ENCODE measurements around the gene OXCT2. TPM values are rescaled to one million over a fixed set of nuclear protein-coding genes. Genes with fewer than 3 reads are reported as not detected.

Gene OXCT2
- total RNA-seq, 2 experiments from 2014 or later, result not detected

GRCh38 chr1:39795651-39796050 lies 24.5 kb upstream of the OXCT2 start:
- H3K27me3 ChIP-seq (ENCODE audit: control insufficient read depth in 1 of 2, insufficient read depth in 2 of 2, low read length in 2 of 2), result no peaks in the 10 kb centered on the region
- H3K4me1 ChIP-seq (ENCODE audit: insufficient read depth, low read length), result peaks cover 20% of the 10 kb centered on the region
- ChIA-PET POLR2A (no interaction called here), CTCF (no interaction called here)
- no peaks in the 10 kb centered on the region for H3K36me3 Mint-ChIP-seq (ENCODE audit: low read depth)
- no peak for TF ChIP-seq CTCF (IDR thresholded peaks at IDR 0.05)
- no peak overlapping the region for H3K4me3 Mint-ChIP-seq
- H3K27ac Mint-ChIP-seq, result no peak overlapping the region
- H3K27me3 Mint-ChIP-seq, result peaks cover 23% of the 10 kb centered on the region
- DNase-seq, result no peak
- ATAC-seq (ENCODE audit: poor library complexity), result no peak
- H3K9me3 ChIP-seq (ENCODE audit: control insufficient read depth in 1 of 2, insufficient read depth in 1 of 2, low read length in 2 of 2), result no peaks in the 10 kb centered on the region
- no peak overlapping the region for H3K4me3 ChIP-seq (ENCODE audit: low read length)
- no peak overlapping the region for H3K27ac ChIP-seq (ENCODE audit: low read depth in 1 of 2, low read length in 2 of 2)
- no peaks in the 10 kb centered on the region for H3K9me3 Mint-ChIP-seq
- no peaks in the 10 kb centered on the region for H3K36me3 ChIP-seq (ENCODE audit: insufficient read depth, low read length)
- intact Hi-C loops (cut with DNase I, micrococcal nuclease), result no loop called here
- H3K4me1 Mint-ChIP-seq (ENCODE audit: low read depth), result peaks cover 12% of the 10 kb centered on the region

- H3K27me3 Mint-ChIP-seq, result peaks cover 38% of the 10 kb centered on the region
- peaks cover 15% of the 10 kb centered on the region for H3K4me1 ChIP-seq (ENCODE audit: insufficient read depth, low read length)
- H3K36me3 Mint-ChIP-seq (ENCODE audit: low read depth), result no peaks in the 10 kb centered on the region
- ChIA-PET CTCF (no interaction called here), POLR2A (no interaction called here)
- ATAC-seq (ENCODE audit: poor library complexity) (no peak), DNase-seq (no peak)
- peaks cover 6% of the 10 kb centered on the region in 2 experiments for H3K27me3 ChIP-seq (ENCODE audit: control insufficient read depth in 1 of 2, insufficient read depth in 2 of 2, low read length in 2 of 2)
- no peak overlapping the region for H3K27ac Mint-ChIP-seq
- no peak overlapping the region for H3K4me3 Mint-ChIP-seq
- H3K27ac ChIP-seq (ENCODE audit: low read depth in 1 of 2, low read length in 2 of 2), result no peak overlapping the region
- TF ChIP-seq CTCF (IDR thresholded peaks at IDR 0.05), result no peak
- H3K9me3 Mint-ChIP-seq, result no peaks in the 10 kb centered on the region
- H3K4me1 Mint-ChIP-seq (ENCODE audit: low read depth), result peaks cover 5% of the 10 kb centered on the region
- H3K9me3 ChIP-seq (ENCODE audit: control insufficient read depth in 1 of 2, insufficient read depth in 1 of 2, low read length in 2 of 2), result no peaks in the 10 kb centered on the region
- intact Hi-C loops (cut with DNase I, micrococcal nuclease), result no loop called here
- H3K4me3 ChIP-seq (ENCODE audit: low read length), result no peak overlapping the region
- no peaks in the 10 kb centered on the region for H3K36me3 ChIP-seq (ENCODE audit: insufficient read depth, low read length)
These were observed 20.7 kb upstream of the OXCT2 start for GRCh38 chr1:39791838-39792237.

GRCh38 chr1:39789571-39790110 lies 18.5 kb upstream of the OXCT2 start:
- ATAC-seq (ENCODE audit: poor library complexity) (no peak), DNase-seq (no peak)
- H3K36me3 ChIP-seq (ENCODE audit: insufficient read depth, low read length), result no peaks in the 10 kb centered on the region
- intact Hi-C loops (cut with DNase I, micrococcal nuclease), result no loop called here
- CTCF ChIA-PET, result interaction anchor here (2.8 kb wide), 1 partner anchor 10 kb away, joined by 14 read pairs; no protein-coding TSS in a partner anchor
- POLR2A ChIA-PET, result no interaction called here
- Mint-ChIP-seq H3K4me3 (peak overlapping the region; percentile 76), H3K9me3 (no peaks in the 10 kb centered on the region), H3K27ac (no peak overlapping the region), H3K27me3 (peaks cover 45% of the 10 kb centered on the region), H3K36me3 (ENCODE audit: low read depth) (no peaks in the 10 kb centered on the region), H3K4me1 (ENCODE audit: low read depth) (peaks cover 5% of the 10 kb centered on the region)
- no peak overlapping the region for H3K27ac ChIP-seq (ENCODE audit: low read depth in 1 of 2, low read length in 2 of 2)
- H3K27me3 ChIP-seq (ENCODE audit: control insufficient read depth in 1 of 2, insufficient read depth in 2 of 2, low read length in 2 of 2), result peaks cover 6% of the 10 kb centered on the region in 2 experiments
- H3K4me1 ChIP-seq (ENCODE audit: insufficient read depth, low read length), result peaks cover 15% of the 10 kb centered on the region
- TF ChIP-seq CTCF (IDR thresholded peaks at IDR 0.05), result no peak
- no peaks in the 10 kb centered on the region for H3K9me3 ChIP-seq (ENCODE audit: control insufficient read depth in 1 of 2, insufficient read depth in 1 of 2, low read length in 2 of 2)
- H3K4me3 ChIP-seq (ENCODE audit: low read length), result peak overlapping the region; percentile 47

All from CD4-positive, alpha-beta T cell (primary cell).